H9 (cell line): ENCODE results near the gene SH3RF2. TPM values are rescaled to one million over a fixed set of nuclear protein-coding genes. Genes with fewer than 3 reads are reported as not detected.

Experiments used
- DNase-seq: peaks from one replicate; pipeline ENCODE4 v3.0.0-alpha.2; 2017
- H2AFZ ChIP-seq: one replicate; pipeline ENCODE4 v1.6.1; 2013; ENCODE audit warnings: mild to moderate bottlenecking, low read length, control low read depth, moderate library complexity
- H2AK5ac ChIP-seq: 2 replicates; pipeline ENCODE4 v1.6.1; 2013; ENCODE audit warnings: low read length, control low read depth, mixed read lengths; ENCODE audit not compliant: insufficient read length
- H2BK120ac ChIP-seq: one replicate; pipeline ENCODE4 v1.6.1; 2013; ENCODE audit warnings: low read depth, mild to moderate bottlenecking, low read length, control low read depth, inconsistent platforms; ENCODE audit not compliant: poor library complexity, severe bottlenecking
- H2BK12ac ChIP-seq: 2 replicates; pipeline ENCODE4 v1.6.1; 2013; ENCODE audit warnings: low read length, control low read depth, mixed read lengths, low read depth; ENCODE audit not compliant: insufficient read length
- H2BK15ac ChIP-seq: 2 replicates; pipeline ENCODE4 v1.6.1; 2013; ENCODE audit warnings: low read depth, low read length, control low read depth
- H2BK20ac ChIP-seq: one replicate; pipeline ENCODE4 v1.6.1; 2013; ENCODE audit warnings: low read depth, mild to moderate bottlenecking, low read length, control low read depth, inconsistent platforms; ENCODE audit not compliant: poor library complexity, severe bottlenecking
- H2BK5ac ChIP-seq: 2 replicates; pipeline ENCODE4 v1.6.1; 2013; ENCODE audit warnings: low read length, control low read depth, mixed read lengths; ENCODE audit not compliant: insufficient read length
- H3K14ac ChIP-seq: 2 replicates; pipeline ENCODE4 v1.6.1; 2013; ENCODE audit warnings: low read length, control low read depth; ENCODE audit not compliant: insufficient read depth
- H3K18ac ChIP-seq: 2 replicates; pipeline ENCODE4 v1.6.1; 2013; ENCODE audit warnings: low read depth, mild to moderate bottlenecking, mixed read lengths, low read length, control low read depth; ENCODE audit not compliant: insufficient read length
- H3K23ac ChIP-seq: 2 replicates; pipeline ENCODE4 v1.6.1; 2013; ENCODE audit warnings: low read length, control low read depth, mixed read lengths, low read depth; ENCODE audit not compliant: insufficient read length
- H3K23me2 ChIP-seq: 2 replicates; pipeline ENCODE4 v1.6.1; 2013; ENCODE audit warnings: low read depth, mild to moderate bottlenecking, mixed read lengths, low read length, control low read depth; ENCODE audit not compliant: insufficient read length, poor library complexity, severe bottlenecking
- H3K27ac ChIP-seq: 2 replicates; pipeline ENCODE4 v1.5.1; 2013; ENCODE audit warnings: low read length, control low read depth, mixed read lengths, low read depth; ENCODE audit not compliant: insufficient read length
- H3K27me3 ChIP-seq: 2 replicates; pipeline ENCODE4 v1.6.1; 2013; ENCODE audit warnings: low read length, control low read depth, inconsistent platforms; ENCODE audit not compliant: insufficient read depth
- H3K4ac ChIP-seq: 2 replicates; pipeline ENCODE4 v1.6.1; 2013; ENCODE audit warnings: low read depth, mild to moderate bottlenecking, control low read depth, inconsistent platforms, low read length, moderate library complexity
- H3K4me1 ChIP-seq: 2 replicates; pipeline ENCODE4 v1.6.1; 2013; ENCODE audit warnings: low read length, control low read depth, inconsistent platforms; ENCODE audit not compliant: insufficient read depth
- H3K4me2 ChIP-seq: 2 replicates; pipeline ENCODE4 v1.6.1; 2013; ENCODE audit warnings: low read length, control low read depth, mixed read lengths; ENCODE audit not compliant: insufficient read length, insufficient read depth
- H3K56ac ChIP-seq: 2 replicates; pipeline ENCODE4 v1.6.1; 2013; ENCODE audit warnings: low read depth, mild to moderate bottlenecking, mixed read lengths, low read length, control low read depth; ENCODE audit not compliant: insufficient read length
- H3K79me1 ChIP-seq: 2 replicates; pipeline ENCODE4 v1.6.1; 2013; ENCODE audit warnings: low read depth, mild to moderate bottlenecking, moderate library complexity, low read length, control low read depth, inconsistent platforms; ENCODE audit not compliant: insufficient read depth, poor library complexity, severe bottlenecking
- H3K79me2 ChIP-seq: 2 replicates; pipeline ENCODE4 v1.6.1; 2013; ENCODE audit warnings: low read length, control low read depth, inconsistent platforms; ENCODE audit not compliant: insufficient read depth
- H3K9ac ChIP-seq: 2 replicates; pipeline ENCODE4 v1.6.1; 2013; ENCODE audit warnings: low read length, control low read depth, mixed read lengths; ENCODE audit not compliant: insufficient read length; ENCODE audit errors: extremely low read depth
- H3K9me3 ChIP-seq: one replicate; pipeline ENCODE4 v1.6.1; 2013; ENCODE audit warnings: low read depth, low read length, inconsistent platforms; ENCODE audit not compliant: control insufficient read depth
- H3T11ph ChIP-seq: one replicate; pipeline ENCODE4 v1.6.1; 2013; ENCODE audit warnings: mild to moderate bottlenecking, low read length, control low read depth, inconsistent platforms
- H4K20me1 ChIP-seq: one replicate; pipeline ENCODE4 v1.6.1; 2013; ENCODE audit not compliant: control insufficient read depth, insufficient read length, insufficient read depth
- H4K5ac ChIP-seq: 2 replicates; pipeline ENCODE4 v1.6.1; 2013; ENCODE audit warnings: low read depth, mild to moderate bottlenecking, mixed read lengths, low read length, control low read depth; ENCODE audit not compliant: insufficient read length
- H4K8ac ChIP-seq: replicated peaks from 2 replicates; pipeline ENCODE4 v1.6.1; 2013; ENCODE audit warnings: low read length, control low read depth, mixed read lengths, low read depth; ENCODE audit not compliant: insufficient read length
- H4K91ac ChIP-seq: 2 replicates; pipeline ENCODE4 v1.6.1; 2013; ENCODE audit warnings: low read depth, mild to moderate bottlenecking, moderate library complexity, mixed read lengths, low read length, control low read depth; ENCODE audit not compliant: insufficient read length
- H3K27ac Mint-ChIP-seq, 3 experiments: 2 replicates in 2 of 3; 3 replicates in 1 of 3; pipeline ENCODE4 v1.8.0; 2020 to 2021; ENCODE audit warnings: mixed read lengths in 3 of 3, mild to moderate bottlenecking in 1 of 3, moderate library complexity in 1 of 3
- H3K27me3 Mint-ChIP-seq: 2 replicates; pipeline ENCODE4 v1.8.0; 2021; ENCODE audit warnings: low read depth, mild to moderate bottlenecking, moderate library complexity, mixed read lengths
- H3K36me3 Mint-ChIP-seq, 3 experiments: 2 replicates in 2 of 3; 3 replicates in 1 of 3; pipeline ENCODE4 v1.8.0; 2020 to 2021; ENCODE audit warnings: low read depth in 3 of 3, mixed read lengths in 3 of 3; ENCODE audit not compliant: insufficient read depth in 1 of 3
- H3K4me1 Mint-ChIP-seq, 2 experiments: 2 replicates each; pipeline ENCODE4 v1.8.0; 2020; ENCODE audit warnings: mixed read lengths in 2 of 2
- H3K4me3 Mint-ChIP-seq, 2 experiments: 2 replicates in 1 of 2; 3 replicates in 1 of 2; pipeline ENCODE4 v1.8.0; 2020 to 2021; ENCODE audit warnings: mild to moderate bottlenecking in 2 of 2, mixed read lengths in 2 of 2, moderate library complexity in 1 of 2
- H3K9me3 Mint-ChIP-seq, 2 experiments: 2 replicates in 1 of 2; 3 replicates in 1 of 2; pipeline ENCODE4 v1.8.0; 2020; ENCODE audit warnings: mild to moderate bottlenecking in 2 of 2, mixed read lengths in 2 of 2, moderate library complexity in 1 of 2
- WGBS: extraction: QIAGEN DNeasy Blood & Tissue Kit; methylation state at CpG from one replicate; pipeline ENCODE4 v1.1.7; 2013; ENCODE audit warnings: missing lambda C conversion rate, low lambda C conversion rate, mixed read lengths; ENCODE audit not compliant: insufficient read length; ENCODE audit errors: extremely low coverage; 5-methylcytosine and 5-hydroxymethylcytosine counted together
- total RNA-seq: library from RNA; stranded (reverse); gene quantifications from 2 replicates; pipeline ENCODE4 v1.2.1, GENCODE V29; 2021
- TF ChIP-seq, protein P1 (sequence below): fragments of 200-600 bp; sonication (generic); conservative IDR thresholded peaks from 3 replicates; pipeline ENCODE4 v1.8.0; 2021; ENCODE audit warnings: antibody characterized with exemption, mild to moderate bottlenecking

SH3RF2 gene
- total RNA-seq, 1 experiment from 2014 or later = 0.66 TPM

DNA sequence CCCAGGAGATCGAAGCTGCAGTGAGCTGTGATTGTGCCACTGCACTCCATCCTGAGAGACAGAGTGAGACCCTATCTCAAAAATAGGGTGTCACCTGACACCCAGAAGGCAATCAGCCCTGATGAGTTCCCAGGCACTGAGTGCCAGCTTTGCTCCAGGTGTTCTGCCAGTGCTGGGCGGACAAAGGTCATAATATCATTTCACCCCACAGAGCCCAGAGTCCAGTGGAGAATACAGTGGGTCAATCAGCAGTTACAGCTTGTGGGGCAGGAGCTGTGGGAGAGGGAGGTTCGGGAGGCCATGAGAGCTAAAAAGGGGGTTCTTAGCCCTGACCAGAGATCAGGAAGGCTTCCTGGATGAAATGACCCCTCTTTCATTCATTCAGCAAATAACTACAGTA is 24.4 kb upstream of the SH3RF2 start:
- no peaks in the 10 kb centered on the region for H3K4me1 ChIP-seq
- H3K79me2 ChIP-seq = no peaks in the 10 kb centered on the region
- no peak overlapping the region for H3K14ac ChIP-seq
- no peak overlapping the region for H2AK5ac ChIP-seq
- WGBS = no CpG with 5 or more reads among the region's 3 CpGs
- TF ChIP-seq, protein P1, sequence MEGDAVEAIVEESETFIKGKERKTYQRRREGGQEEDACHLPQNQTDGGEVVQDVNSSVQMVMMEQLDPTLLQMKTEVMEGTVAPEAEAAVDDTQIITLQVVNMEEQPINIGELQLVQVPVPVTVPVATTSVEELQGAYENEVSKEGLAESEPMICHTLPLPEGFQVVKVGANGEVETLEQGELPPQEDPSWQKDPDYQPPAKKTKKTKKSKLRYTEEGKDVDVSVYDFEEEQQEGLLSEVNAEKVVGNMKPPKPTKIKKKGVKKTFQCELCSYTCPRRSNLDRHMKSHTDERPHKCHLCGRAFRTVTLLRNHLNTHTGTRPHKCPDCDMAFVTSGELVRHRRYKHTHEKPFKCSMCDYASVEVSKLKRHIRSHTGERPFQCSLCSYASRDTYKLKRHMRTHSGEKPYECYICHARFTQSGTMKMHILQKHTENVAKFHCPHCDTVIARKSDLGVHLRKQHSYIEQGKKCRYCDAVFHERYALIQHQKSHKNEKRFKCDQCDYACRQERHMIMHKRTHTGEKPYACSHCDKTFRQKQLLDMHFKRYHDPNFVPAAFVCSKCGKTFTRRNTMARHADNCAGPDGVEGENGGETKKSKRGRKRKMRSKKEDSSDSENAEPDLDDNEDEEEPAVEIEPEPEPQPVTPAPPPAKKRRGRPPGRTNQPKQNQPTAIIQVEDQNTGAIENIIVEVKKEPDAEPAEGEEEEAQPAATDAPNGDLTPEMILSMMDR = no peak
- peaks cover 0 to 2% of the 10 kb centered on the region in 2 experiments; a peak in 1 of 5 replicates for H3K9me3 Mint-ChIP-seq
- H3K27me3 Mint-ChIP-seq = peaks cover 1% of the 10 kb centered on the region; the same call in 1 of the 2 replicates
- no peak overlapping the region for H3K4ac ChIP-seq
- H4K8ac ChIP-seq = no peak overlapping the region
- H3K36me3 Mint-ChIP-seq = no peaks in the 10 kb centered on the region
- no peak overlapping the region for H3K18ac ChIP-seq
- DNase-seq = no peak
- H4K20me1 ChIP-seq = no peaks in the 10 kb centered on the region
- H2BK20ac ChIP-seq = no peak overlapping the region
- no peak overlapping the region for H4K91ac ChIP-seq
- no peak overlapping the region for H3K4me2 ChIP-seq
- H2BK5ac ChIP-seq = no peak overlapping the region
- no peak overlapping the region for H3K9ac ChIP-seq
- H3K27ac ChIP-seq = no peak overlapping the region
- H3K27me3 ChIP-seq = no peaks in the 10 kb centered on the region
- peaks cover 10 to 13% of the 10 kb centered on the region in 2 experiments for H3K4me1 Mint-ChIP-seq
- no peak overlapping the region for H2AFZ ChIP-seq
- H3K4me3 Mint-ChIP-seq = no peak overlapping the region
- H4K5ac ChIP-seq = no peak overlapping the region
- no peak overlapping the region for H2BK12ac ChIP-seq
- H3K9me3 ChIP-seq = no peaks in the 10 kb centered on the region
- H3K23me2 ChIP-seq = no peaks in the 10 kb centered on the region
- no peak overlapping the region for H3K23ac ChIP-seq
- no peak overlapping the region for H2BK120ac ChIP-seq
- 0 out of 7 replicates have a peak overlapping the region, but pooled peaks of 1 of the 3 experiments have one; percentile 24 for H3K27ac Mint-ChIP-seq
- no peaks in the 10 kb centered on the region for H3K79me1 ChIP-seq
- H2BK15ac ChIP-seq = no peak overlapping the region
- H3K56ac ChIP-seq = no peak overlapping the region
- H3T11ph ChIP-seq = no peak overlapping the region
